ENCODE data around the gene C1QTNF4. TPM values are rescaled to one million over a fixed set of nuclear protein-coding genes. Genes with fewer than 3 reads are reported as not detected.

The C1QTNF4 gene
- total and polyA plus RNA-seq, 10 of the 15 experiments (the other 5 are each of a cell fraction or from before 2014, with no cell fraction given), result 0.06 TPM; not detected in 9

- FAIRE-seq (no peak), ATAC-seq (no peak), DNase-seq (ENCODE audit: low read depth, low spot score) (no peak)
- ChIA-PET SMC1A (ENCODE audit: uncharacterized antibody, unreplicated experiment) (no interaction called here), RAD21 (ENCODE audit: unreplicated experiment) (no interaction called here), CTCF (interaction anchor here (0.7 to 1.4 kb wide), 2 partner anchors 18 to 43 kb away, joined by 3 read pairs; no protein-coding TSS in a partner anchor), POLR2A (no interaction called here)
- Histone ChIP-seq H3K4me2 (ENCODE audit: control insufficient read depth, insufficient read depth) (no peak overlapping the region), H2AFZ (ENCODE audit: control insufficient read depth, low read depth, low read length) (no peak overlapping the region), H3K9ac (ENCODE audit: control insufficient read depth, insufficient read depth, low read length) (no peak overlapping the region), H3K36me3 (ENCODE audit: control insufficient read depth in 2 of 2, insufficient read depth in 2 of 2, low read length in 1 of 2) (peaks cover 10 to 36% of the 10 kb centered on the region in 2 experiments), H3K9me3 (replicated peaks; ENCODE audit: control insufficient read depth, insufficient read depth, low read length) (no peaks in the 10 kb centered on the region), H3K4me1 (ENCODE audit: control insufficient read depth, insufficient read depth, low read length) (no peaks in the 10 kb centered on the region), H3K4me3 (no peak overlapping the region), H3K27me3 (replicated peaks in 1 of 2; ENCODE audit: control insufficient read depth in 2 of 2, insufficient read depth in 2 of 2, low read length in 1 of 2) (no peaks in the 10 kb centered on the region), H3K79me2 (ENCODE audit: control insufficient read depth, insufficient read depth, low read length) (peaks cover 9% of the 10 kb centered on the region), H3K27ac (ENCODE audit: control insufficient read depth, insufficient read depth) (no peak overlapping the region), H4K20me1 (ENCODE audit: control insufficient read depth, insufficient read depth) (0 out of 2 replicates have a peak, but pooled peaks cover 3% of the 10 kb centered on the region)
- 95% methylated on average over 1 of the region's 1 CpG for WGBS (ENCODE audit: insufficient coverage, insufficient replicate concordance, low lambda C conversion rate, missing lambda C conversion rate)
- in situ Hi-C loops (cut with MboI) (no loop called here), intact Hi-C loops (cut with micrococcal nuclease; ENCODE audit: unreplicated experiment) (no loop called here)
- no peak for TF ChIP-seq RAD51 (IDR thresholded peaks at IDR 0.05)
- TF ChIP-seq PBX3 (IDR thresholded peaks at IDR 0.05; ENCODE audit: insufficient replicate concordance, low read depth, low read length), result no peak
- no TSS peak for BruUV-seq (replicated peaks)
Measured at GRCh38 chr11:47571895-47572294, 22.3 kb downstream of the C1QTNF4 start.

GRCh38 chr11:47571357-47571729, 22.9 kb downstream of the C1QTNF4 start:
- ChIA-PET SMC1A (ENCODE audit: uncharacterized antibody, unreplicated experiment) (no interaction called here), RAD21 (ENCODE audit: unreplicated experiment) (no interaction called here), POLR2A (interaction anchor here (2.4 kb wide), 1 partner anchor 9 kb away, joined by 7 read pairs; no protein-coding TSS in a partner anchor), CTCF (no interaction called here)
- no peak for TF ChIP-seq NFYA (IDR thresholded peaks at IDR 0.05; ENCODE audit: borderline replicate concordance, low read depth, low read length)
- no peak for TF ChIP-seq NR2C1 (IDR thresholded peaks at IDR 0.05)
- no peak for TF ChIP-seq GABPA (IDR thresholded peaks at IDR 0.05; ENCODE audit: low read depth)
- no peak for TF ChIP-seq TCF7 (IDR thresholded peaks at IDR 0.05; ENCODE audit: borderline replicate concordance)
- TF ChIP-seq REST (IDR thresholded peaks at IDR 0.05; ENCODE audit: low read depth, low read length), result no peak
- TF ChIP-seq NKRF (conservative IDR thresholded peaks at IDR 0.05), result no peak
- FAIRE-seq (no peak), ATAC-seq (no peak), DNase-seq (ENCODE audit: low read depth, low spot score) (no peak)
- Histone ChIP-seq H3K36me3 (ENCODE audit: control insufficient read depth in 2 of 2, insufficient read depth in 2 of 2, low read length in 1 of 2) (peaks cover 10 to 36% of the 10 kb centered on the region in 2 experiments), H3K79me2 (ENCODE audit: control insufficient read depth, insufficient read depth, low read length) (peaks cover 14% of the 10 kb centered on the region), H3K9ac (ENCODE audit: control insufficient read depth, insufficient read depth, low read length) (no peak overlapping the region), H3K27me3 (replicated peaks in 1 of 2; ENCODE audit: control insufficient read depth in 2 of 2, insufficient read depth in 2 of 2, low read length in 1 of 2) (no peaks in the 10 kb centered on the region), H2AFZ (ENCODE audit: control insufficient read depth, low read depth, low read length) (no peak overlapping the region), H3K4me1 (ENCODE audit: control insufficient read depth, insufficient read depth, low read length) (no peaks in the 10 kb centered on the region), H3K9me3 (replicated peaks; ENCODE audit: control insufficient read depth, insufficient read depth, low read length) (no peaks in the 10 kb centered on the region), H3K4me3 (no peak overlapping the region), H3K4me2 (ENCODE audit: control insufficient read depth, insufficient read depth) (no peak overlapping the region), H4K20me1 (ENCODE audit: control insufficient read depth, insufficient read depth) (0 out of 2 replicates have a peak, but pooled peaks cover 3% of the 10 kb centered on the region), H3K27ac (ENCODE audit: control insufficient read depth, insufficient read depth) (no peak overlapping the region)
- intact Hi-C loops (cut with micrococcal nuclease; ENCODE audit: unreplicated experiment) (no loop called here), in situ Hi-C loops (cut with MboI) (no loop called here)
- 92% methylated on average over 4 of the region's 4 CpGs for WGBS (ENCODE audit: insufficient coverage, insufficient replicate concordance, low lambda C conversion rate, missing lambda C conversion rate)
- BruUV-seq (replicated peaks), result TSS peak; percentile 14
